ENCODE measurements around the gene LRRC41.
"Not testable (repeated sequence)": the region's sequence is repeated elsewhere in the genome, so short reads cannot be mapped to it uniquely, and the experiment has no call there.

The LRRC41 gene

DNA sequence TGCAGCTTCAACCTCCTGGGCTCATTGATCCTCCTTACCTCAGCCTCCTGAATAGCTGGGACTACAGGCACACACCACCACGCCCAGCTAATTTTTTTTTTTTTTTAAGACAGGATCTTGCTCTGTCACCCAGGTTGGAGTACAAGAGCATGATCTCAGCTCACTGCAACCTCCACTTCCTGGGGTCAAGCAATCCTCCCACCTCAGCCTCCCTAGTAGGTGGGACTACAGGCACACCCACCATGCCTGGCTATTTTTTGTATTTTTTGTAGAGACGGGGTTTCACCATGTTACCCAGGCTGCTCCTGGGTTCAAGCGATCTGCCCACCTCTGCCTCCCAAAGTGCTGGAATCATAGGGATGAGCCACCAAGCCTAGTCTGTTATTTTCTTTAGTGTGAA, 59.6 kb downstream of the LRRC41 start:
- not testable (repeated sequence) for DNase-seq (ENCODE audit: low read depth)

DNA sequence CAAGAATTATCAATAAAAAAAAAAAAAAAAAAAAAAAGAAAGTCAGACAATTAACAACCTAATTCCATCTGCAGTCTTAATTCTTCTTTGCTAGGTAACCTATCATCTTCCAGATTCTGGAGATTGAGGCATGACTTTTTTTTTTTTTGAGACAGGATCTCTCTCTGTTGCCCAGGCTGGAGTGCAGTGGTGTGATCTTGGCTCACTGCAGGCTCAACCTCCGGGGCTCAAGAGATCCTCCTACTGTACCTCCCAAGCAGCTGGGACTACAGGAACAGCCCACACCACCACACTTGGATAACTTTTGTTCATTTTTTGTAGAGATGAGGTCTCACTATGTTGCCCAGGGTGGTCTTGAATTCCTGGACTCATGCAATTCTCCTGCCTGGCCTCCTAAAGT, 60.5 kb downstream of the LRRC41 start:
- no peak for DNase-seq (ENCODE audit: low read depth)

DNA sequence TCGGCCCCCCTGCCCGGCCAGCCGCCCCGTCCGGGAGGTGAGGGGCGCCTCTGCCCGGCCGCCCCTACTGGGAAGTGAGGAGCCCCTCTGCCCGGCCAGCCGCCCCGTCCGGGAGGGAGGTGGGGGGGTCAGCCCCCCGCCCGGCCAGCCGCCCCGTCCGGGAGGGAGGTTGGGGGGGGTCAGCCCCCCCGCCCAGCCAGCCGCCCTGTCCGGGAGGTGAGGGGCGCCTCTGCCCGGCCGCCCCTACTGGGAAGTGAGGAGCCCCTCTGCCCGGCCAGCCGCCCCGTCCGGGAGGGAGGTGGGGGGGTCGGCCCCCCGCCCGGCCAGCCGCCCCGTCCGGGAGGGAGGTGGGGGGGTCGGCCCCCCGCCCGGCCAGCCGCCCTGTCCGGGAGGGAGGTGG, 61.7 kb downstream of the LRRC41 start:
- DNase-seq (ENCODE audit: low read depth): not testable (repeated sequence)

DNA sequence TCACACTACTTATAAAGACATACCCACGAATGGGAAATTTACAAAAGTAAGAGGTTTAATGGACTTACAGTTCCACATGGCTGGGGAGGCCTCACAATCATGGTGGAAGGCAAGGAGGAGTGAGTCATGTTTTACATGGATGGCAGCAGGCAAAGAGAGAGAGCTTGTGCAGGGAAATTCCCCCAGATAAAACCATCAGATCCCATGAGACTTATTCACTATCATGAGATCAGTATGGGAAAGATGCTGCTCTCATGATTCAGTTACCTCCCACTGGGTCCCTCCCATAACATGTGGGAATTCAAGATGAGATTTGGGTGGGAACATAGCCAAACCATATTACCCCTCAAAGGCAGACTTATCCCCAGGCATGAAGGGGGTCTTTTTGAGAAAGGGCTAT, 64.6 kb downstream of the LRRC41 start:
- DNase-seq (ENCODE audit: low read depth): not testable (repeated sequence)

DNA sequence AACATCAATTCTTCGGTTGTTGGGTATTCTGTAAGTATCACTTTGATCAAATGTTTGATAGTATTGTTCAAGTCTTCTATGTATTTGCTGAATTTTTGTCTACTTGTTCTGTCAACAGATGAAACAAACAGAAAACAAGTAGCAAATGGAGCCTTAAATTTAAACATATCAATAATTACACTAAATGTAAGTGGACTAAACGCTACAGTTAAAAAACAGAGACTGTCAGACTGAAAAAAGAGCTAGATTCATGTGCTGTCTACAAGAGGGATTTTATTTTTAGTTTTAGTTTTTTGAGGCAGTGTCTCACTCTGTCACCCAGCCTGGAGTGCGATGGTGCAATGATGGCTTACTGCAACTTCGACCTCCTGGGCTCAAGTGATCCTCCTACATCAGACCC, 66.5 kb downstream of the LRRC41 start:
- no peak for DNase-seq (ENCODE audit: low read depth)

DNA sequence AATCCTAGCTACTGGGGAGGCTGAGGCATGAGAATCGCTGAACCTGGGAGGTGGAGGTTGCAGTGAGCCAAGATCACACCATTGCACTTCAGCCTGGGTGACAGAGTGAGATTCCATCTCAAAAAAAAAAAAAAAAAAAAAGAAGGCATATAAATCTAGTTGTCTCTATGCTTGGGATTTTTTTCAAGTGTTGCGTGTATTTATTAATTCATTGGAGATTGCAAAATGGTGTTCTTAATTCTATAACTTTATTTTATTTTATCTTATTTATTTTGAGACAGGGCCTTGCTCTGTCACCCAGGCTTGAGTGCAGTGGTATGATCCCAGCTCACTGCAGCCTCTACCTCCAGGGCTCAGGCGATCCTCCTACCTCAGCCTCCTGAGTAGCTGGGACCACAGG, 72.2 kb downstream of the LRRC41 start:
- not testable (repeated sequence) for DNase-seq (ENCODE audit: low read depth)

All from activated gamma-delta T cell treated with anti-CD3 and anti-CD28 coated beads, Interleukin-2, amount 50 U/mL, for 16 hours (primary cell).